IMR-90 (cell line): ENCODE measurements around the gene FOXF1. TPM values are rescaled to one million over a fixed set of nuclear protein-coding genes. Genes with fewer than 3 reads are reported as not detected.

Experiments
- ATAC-seq: fragments of 200-7000 bp; cut with Tn5 transposase; 2 replicates; pipeline ENCODE4 v1.9.1; 2020; ENCODE audit warnings: low read depth, mild to moderate bottlenecking, moderate library complexity
- BruUV-seq: library from RNA; stranded (reverse); fragments of 400-500 nt; replicated peaks from 2 replicates; lab custom pipeline; 2021; lab: Mats Ljungman, UMichigan
- CTCF ChIA-PET: fragments of 300-600 bp; formaldehyde crosslinking; extraction: SDS; loops from one replicate; lab custom pipeline; 2021; ENCODE audit warnings: antibody characterized with exemption; lab: Yijun Ruan, JAX
- POLR2A ChIA-PET: fragments of 300-600 bp; sonication (Branson Sonifier 250); formaldehyde crosslinking; loops from one replicate; lab custom pipeline; 2022; ENCODE audit warnings: antibody characterized with exemption; ENCODE audit not compliant: unreplicated experiment; lab: Charles Lee
- DNase-seq: peaks from one replicate; pipeline ENCODE4 v3.0.0; 2013
- H2AFZ ChIP-seq: replicated peaks from 2 replicates; pipeline ENCODE3; 2013; ENCODE audit warnings: low read length, mild to moderate bottlenecking; ENCODE audit not compliant: poor library complexity
- H2AK5ac ChIP-seq: 2 replicates; pipeline ENCODE4 v1.6.1; 2013; ENCODE audit warnings: low read depth, low read length, inconsistent platforms
- H2AK9ac ChIP-seq: replicated peaks from 2 replicates; pipeline ENCODE3; 2013; ENCODE audit warnings: mild to moderate bottlenecking, low read depth, low read length, moderate library complexity; ENCODE audit not compliant: poor library complexity
- H2BK120ac ChIP-seq: 2 replicates; pipeline ENCODE4 v1.6.1; 2013; ENCODE audit warnings: low read depth, low read length, inconsistent platforms
- H2BK15ac ChIP-seq: 3 replicates; pipeline ENCODE4 v1.6.1; 2013; ENCODE audit warnings: low read depth, low read length, inconsistent platforms
- H2BK20ac ChIP-seq: 2 replicates; pipeline ENCODE4 v1.6.1; 2013; ENCODE audit warnings: low read depth, mild to moderate bottlenecking, inconsistent platforms, low read length, moderate library complexity
- H2BK5ac ChIP-seq: 2 replicates; pipeline ENCODE4 v1.6.1; 2013; ENCODE audit warnings: mild to moderate bottlenecking, low read depth, low read length, inconsistent platforms; ENCODE audit not compliant: poor library complexity, severe bottlenecking
- H3K14ac ChIP-seq: replicated peaks from 2 replicates; pipeline ENCODE4 v1.6.1; 2013; ENCODE audit warnings: low read depth, low read length, inconsistent platforms
- H3K18ac ChIP-seq: 2 replicates; pipeline ENCODE4 v1.6.1; 2013; ENCODE audit warnings: low read depth, low read length, control low read depth
- H3K23ac ChIP-seq: 2 replicates; pipeline ENCODE4 v1.6.1; 2013; ENCODE audit warnings: low read depth, low read length, inconsistent platforms
- H3K27ac ChIP-seq: 2 replicates; pipeline ENCODE4 v1.5.1; 2013; ENCODE audit warnings: mild to moderate bottlenecking, control low read depth, low read length; ENCODE audit not compliant: insufficient read depth
- H3K27me3 ChIP-seq: 2 replicates; pipeline ENCODE4 v1.6.1; 2013; ENCODE audit warnings: low read length; ENCODE audit not compliant: control insufficient read depth, insufficient read depth
- H3K36me3 ChIP-seq: 2 replicates; pipeline ENCODE4 v1.6.1; 2013; ENCODE audit warnings: low read length, mixed read lengths; ENCODE audit not compliant: control insufficient read depth, insufficient read depth
- H3K4ac ChIP-seq: 2 replicates; pipeline ENCODE4 v1.6.1; 2013; ENCODE audit warnings: low read depth, low read length, inconsistent platforms
- H3K4me1 ChIP-seq: 2 replicates; pipeline ENCODE4 v1.6.1; 2013; ENCODE audit warnings: low read length, mixed read lengths; ENCODE audit not compliant: control insufficient read depth, insufficient read depth
- H3K4me2 ChIP-seq: 2 replicates; pipeline ENCODE4 v1.6.1; 2013; ENCODE audit warnings: low read depth, mild to moderate bottlenecking, control low read depth, low read length, moderate library complexity
- H3K4me3 ChIP-seq: 2 replicates; pipeline ENCODE4 v1.5.1; 2013; ENCODE audit warnings: low read depth, mild to moderate bottlenecking, control low read depth, low read length, moderate library complexity; ENCODE audit not compliant: insufficient read depth
- H3K56ac ChIP-seq: 2 replicates; pipeline ENCODE4 v1.6.1; 2013; ENCODE audit warnings: low read length, inconsistent platforms; ENCODE audit not compliant: insufficient read depth; ENCODE audit errors: extremely low read depth
- H3K79me1 ChIP-seq, 2 experiments: 2 replicates each; pipeline ENCODE4 v1.6.1; 2013; ENCODE audit warnings: low read length in 2 of 2, inconsistent platforms in 1 of 2, low read depth in 1 of 2
- H3K9ac ChIP-seq: 2 replicates; pipeline ENCODE4 v1.6.1; 2013; ENCODE audit warnings: low read depth, low read length, control low read depth
- H3K9me1 ChIP-seq: 2 replicates; pipeline ENCODE4 v1.6.1; 2013; ENCODE audit warnings: low read length, inconsistent platforms; ENCODE audit not compliant: insufficient read depth
- H3K9me3 ChIP-seq: 2 replicates; pipeline ENCODE4 v1.6.1; 2013; ENCODE audit warnings: low read length; ENCODE audit not compliant: control insufficient read depth, insufficient read depth
- H4K20me1 ChIP-seq: 2 replicates; pipeline ENCODE4 v1.6.1; 2013; ENCODE audit warnings: low read length, inconsistent platforms; ENCODE audit not compliant: insufficient read depth
- H4K5ac ChIP-seq: 2 replicates; pipeline ENCODE4 v1.6.1; 2013; ENCODE audit warnings: mild to moderate bottlenecking, low read depth, low read length, control low read depth
- H4K8ac ChIP-seq, 2 experiments: 2 replicates each; pipeline ENCODE4 v1.6.1; 2013; ENCODE audit warnings: low read depth in 2 of 2, low read length in 2 of 2, control low read depth in 1 of 2, inconsistent platforms in 1 of 2
- H4K91ac ChIP-seq: 2 replicates; pipeline ENCODE4 v1.6.1; 2013; ENCODE audit warnings: low read depth, low read length, inconsistent platforms; ENCODE audit not compliant: insufficient read depth
- CEBPB ChIP-seq: IDR thresholded peaks from 2 replicates; pipeline ENCODE4 v1.6.1; 2012; ENCODE audit warnings: low read depth, low read length, improper control_type of control experiment
- FOS ChIP-seq: fragments of 150-350 bp; IDR thresholded peaks from 2 replicates; pipeline ENCODE4 v1.6.1; 2016; ENCODE audit warnings: low read depth, low read length
- MAZ ChIP-seq: IDR thresholded peaks from 2 replicates; pipeline ENCODE4 v1.6.1; 2012; ENCODE audit warnings: low read depth, mild to moderate bottlenecking, low read length, improper control_type of control experiment, moderate library complexity, borderline replicate concordance
- NFE2L2 ChIP-seq: fragments of 150-350 bp; IDR thresholded peaks from 2 replicates; pipeline ENCODE4 v1.6.1; 2016; ENCODE audit warnings: low read depth, mild to moderate bottlenecking, low read length
- SMC3 ChIP-seq: fragments of 150-350 bp; IDR thresholded peaks from 2 replicates; pipeline ENCODE4 v1.6.1; 2016; ENCODE audit warnings: low read depth, mild to moderate bottlenecking, antibody characterized with exemption, low read length, moderate library complexity
- WGBS, 2 experiments: methylation state at CpG; one replicate each; pipeline versions ENCODE4 v1.1.5 to v1.1.7; 2013; ENCODE audit warnings: missing lambda C conversion rate in 2 of 2; ENCODE audit not compliant: insufficient read length in 1 of 2; ENCODE audit errors: extremely low coverage in 2 of 2; 5-methylcytosine and 5-hydroxymethylcytosine counted together
- dilution Hi-C: fragments of 300-500 bp; cut with HindIII; formaldehyde crosslinking; loops from one replicate; pipeline ENCODE4 v1.14.3; 2018; ENCODE audit warnings: low sequenced_read_pairs; ENCODE audit not compliant: unreplicated experiment
- in situ Hi-C: fragments of 300-500 bp; cut with MboI; formaldehyde crosslinking; loops from 3 replicates; pipeline ENCODE4 v1.14.3; 2019; ENCODE audit warnings: low sequenced_read_pairs, inconsistent platforms, mixed read lengths
- intact Hi-C: fragments of 100-400 bp; cut with micrococcal nuclease; formaldehyde crosslinking; loops from 2 replicates; pipeline ENCODE4 v1.10.0; 2022
- polyA plus RNA-seq, 3 experiments: library from polyadenylated mRNA; depleted of rRNA; stranded (reverse); fragments of >200 nt; gene quantifications; 2 replicates each; pipeline ENCODE4 v1.2.3, GENCODE V29; 2012; ENCODE audit warnings: low replicate concordance in 1 of 3
- total RNA-seq: library from RNA; depleted of rRNA; stranded (reverse); fragments of >200 nt; gene quantifications from 2 replicates; pipeline ENCODE4 v1.2.3, GENCODE V29; 2012
- TF ChIP-seq, protein P1 (sequence below): fragments of 150-350 bp; IDR thresholded peaks from 2 replicates; pipeline ENCODE4 v1.6.1; 2016; ENCODE audit warnings: low read depth, mild to moderate bottlenecking, low read length, moderate library complexity, borderline replicate concordance

The FOXF1 gene
- total and polyA plus RNA-seq, 2 of the 4 experiments (the other 2 are of a cell fraction) = 2.7 to 33.0 TPM

DNA sequence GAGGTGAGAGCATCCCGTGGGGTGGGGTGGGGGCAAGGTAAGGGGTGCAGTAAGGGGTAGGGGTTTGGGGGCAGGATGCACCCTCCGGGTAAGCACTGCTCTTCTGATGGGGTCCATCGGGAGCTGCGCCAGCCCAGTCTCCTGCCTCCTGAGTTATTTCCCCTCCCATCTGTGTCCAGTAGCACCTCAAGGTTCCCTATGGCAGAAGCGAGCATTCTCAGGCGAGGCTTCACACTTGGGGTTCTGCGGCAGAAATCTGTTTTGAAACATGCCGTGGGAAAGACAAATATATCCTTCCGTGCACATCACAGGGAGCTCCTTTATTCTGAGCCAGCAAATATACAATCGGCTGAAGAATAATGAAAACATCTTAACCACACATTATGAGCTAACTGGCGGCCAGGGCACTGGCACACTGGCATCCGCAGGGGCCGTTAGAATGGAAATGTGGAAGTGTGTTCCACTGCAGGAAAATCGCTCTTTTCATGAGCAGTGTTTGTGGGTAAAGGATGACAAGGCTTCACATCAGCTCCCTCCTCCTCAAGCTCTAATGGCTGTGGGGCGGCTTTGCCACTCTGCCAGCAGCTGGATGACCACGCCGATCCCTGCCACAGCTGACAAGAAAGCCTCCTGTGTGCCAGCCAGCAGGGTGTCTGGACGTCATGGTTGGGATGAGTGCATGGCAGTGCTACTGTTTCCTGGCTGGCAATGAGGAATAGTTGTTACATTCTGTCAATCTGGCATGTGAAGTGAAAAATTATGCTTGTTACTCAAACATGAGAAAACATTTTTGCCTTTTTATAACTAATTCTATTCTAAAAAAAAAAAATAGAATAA, 24.7 kb downstream of the FOXF1 start:
- DNase-seq (no peak), ATAC-seq (no peak)
- Histone ChIP-seq H3K4me2 (no peak overlapping the region), H3K27ac (no peak overlapping the region), H3K36me3 (peaks cover 28% of the 10 kb centered on the region), H3K9ac (no peak overlapping the region), H3K23ac (no peak overlapping the region), H3K18ac (no peak overlapping the region), H4K5ac (no peak overlapping the region), H3K4me3 (no peak overlapping the region), H4K8ac (no peak overlapping the region), H2BK20ac (no peak overlapping the region), H3K27me3 (no peaks in the 10 kb centered on the region), H3K56ac (no peak overlapping the region), H2BK120ac (no peak overlapping the region), H3K14ac (no peak overlapping the region), H3K9me1 (no peaks in the 10 kb centered on the region), H3K79me1 (no peaks in the 10 kb centered on the region), H3K9me3 (no peaks in the 10 kb centered on the region), H2BK5ac (no peak overlapping the region), H4K20me1 (no peaks in the 10 kb centered on the region), H2AK5ac (no peak overlapping the region), H3K4me1 (no peaks in the 10 kb centered on the region), H2BK15ac (no peak overlapping the region), H2AK9ac (no peak overlapping the region), H3K4ac (no peak overlapping the region), H2AFZ (no peak overlapping the region), H4K91ac (no peak overlapping the region)
- ChIA-PET POLR2A (no interaction called here), CTCF (no interaction called here)
- intact Hi-C loops (no loop called here), dilution Hi-C loops (no loop called here), in situ Hi-C loops (no loop called here)
- 100% methylated on average over 1 of the region's 18 CpGs; no CpG with 5 or more reads in 1 of the 2 experiments for WGBS, 2 experiments
- no TSS peak for BruUV-seq
- TF ChIP-seq, protein P1, sequence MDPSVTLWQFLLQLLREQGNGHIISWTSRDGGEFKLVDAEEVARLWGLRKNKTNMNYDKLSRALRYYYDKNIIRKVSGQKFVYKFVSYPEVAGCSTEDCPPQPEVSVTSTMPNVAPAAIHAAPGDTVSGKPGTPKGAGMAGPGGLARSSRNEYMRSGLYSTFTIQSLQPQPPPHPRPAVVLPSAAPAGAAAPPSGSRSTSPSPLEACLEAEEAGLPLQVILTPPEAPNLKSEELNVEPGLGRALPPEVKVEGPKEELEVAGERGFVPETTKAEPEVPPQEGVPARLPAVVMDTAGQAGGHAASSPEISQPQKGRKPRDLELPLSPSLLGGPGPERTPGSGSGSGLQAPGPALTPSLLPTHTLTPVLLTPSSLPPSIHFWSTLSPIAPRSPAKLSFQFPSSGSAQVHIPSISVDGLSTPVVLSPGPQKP = no peak
- TF ChIP-seq CEBPB (no peak), MAZ (no peak), SMC3 (no peak), FOS (no peak), NFE2L2 (no peak)
